CD4-positive, alpha-beta T cell treated with Interleukin-4 for 1 hour (primary cell): ENCODE data around the gene CORIN.
A peak's percentile ranks its signal among the peaks of the same experiment; 100 is the strongest.

ENCODE experiments used
- DNase-seq, 2 donors: peaks; one replicate each; pipeline ENCODE4 v3.0.0-alpha.2; 2020 to 2022

The CORIN gene

DNA sequence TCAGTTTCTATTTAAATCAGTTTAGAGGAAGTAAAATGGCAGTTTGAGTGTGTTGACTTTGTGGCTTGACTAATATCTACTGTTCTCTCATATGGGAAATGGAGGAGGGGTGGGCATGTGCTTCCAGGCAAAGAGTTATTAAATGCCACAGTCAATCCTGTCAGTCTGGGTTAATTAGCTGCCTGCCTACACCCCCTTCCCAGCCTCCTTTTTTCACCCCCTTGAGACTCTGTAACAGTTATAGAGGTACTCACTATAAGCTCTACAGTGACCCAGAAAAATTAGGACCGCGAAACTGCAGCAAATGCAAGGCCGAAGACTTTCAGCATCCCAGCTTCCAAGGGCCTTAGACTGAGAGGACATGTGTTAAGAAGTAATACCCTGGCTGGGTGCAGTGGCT is 165.2 kb downstream of the CORIN start:
- DNase-seq = no peak

GRCh38 chr4:47669946-47670345 is 167.9 kb downstream of the CORIN start:
- no peak for DNase-seq

- DNase-seq = peak in 1 of 2 donors; percentile 47
Observed at GRCh38 chr4:47668810-47669408, 169.0 kb downstream of the CORIN start.

DNA sequence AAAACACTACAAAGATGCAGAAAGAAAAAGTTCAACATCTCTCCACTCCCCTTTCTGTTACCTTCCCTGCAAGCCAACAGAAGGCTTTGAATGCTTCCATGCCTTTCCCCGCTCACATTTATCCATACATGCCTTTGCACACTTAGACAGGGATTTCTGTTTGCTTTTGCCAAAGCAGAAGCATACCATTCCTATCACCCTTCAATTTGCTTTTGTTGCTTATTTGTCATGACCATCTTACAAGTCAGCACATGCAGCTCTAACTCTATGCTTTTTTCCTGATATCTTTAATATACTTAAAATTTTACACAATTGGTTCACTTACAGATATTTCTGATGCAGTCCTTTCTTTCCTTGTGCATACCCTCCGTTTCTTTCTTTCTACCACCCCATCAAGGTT is 169.6 kb downstream of the CORIN start:
- DNase-seq = no peak

- DNase-seq = no peak
Observed at GRCh38 chr4:47667552-47667951, 170.3 kb downstream of the CORIN start.

- DNase-seq = no peak
Observed at GRCh38 chr4:47664051-47664826, 173.6 kb downstream of the CORIN start.

DNA sequence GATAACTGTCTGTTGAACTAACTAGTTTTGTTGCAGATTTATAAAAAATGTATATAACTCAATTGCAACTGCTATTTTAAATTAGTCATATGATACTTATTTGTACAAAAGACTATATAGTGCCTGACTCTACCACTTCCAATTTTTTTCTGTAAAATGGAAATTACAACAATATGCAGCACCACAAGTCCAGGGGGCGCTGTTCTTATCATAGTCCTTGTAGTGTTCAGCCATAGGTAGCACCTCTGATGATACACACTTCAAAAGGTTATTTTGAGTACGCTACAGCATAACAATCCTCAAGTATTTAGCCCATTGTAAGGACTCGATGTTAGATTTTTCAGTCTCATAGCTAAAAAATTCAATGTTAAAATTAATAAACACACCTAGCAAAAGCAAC is 174.9 kb downstream of the CORIN start:
- DNase-seq = no peak

GRCh38 chr4:47661741-47662140 is 176.1 kb downstream of the CORIN start:
- DNase-seq = no peak

DNA sequence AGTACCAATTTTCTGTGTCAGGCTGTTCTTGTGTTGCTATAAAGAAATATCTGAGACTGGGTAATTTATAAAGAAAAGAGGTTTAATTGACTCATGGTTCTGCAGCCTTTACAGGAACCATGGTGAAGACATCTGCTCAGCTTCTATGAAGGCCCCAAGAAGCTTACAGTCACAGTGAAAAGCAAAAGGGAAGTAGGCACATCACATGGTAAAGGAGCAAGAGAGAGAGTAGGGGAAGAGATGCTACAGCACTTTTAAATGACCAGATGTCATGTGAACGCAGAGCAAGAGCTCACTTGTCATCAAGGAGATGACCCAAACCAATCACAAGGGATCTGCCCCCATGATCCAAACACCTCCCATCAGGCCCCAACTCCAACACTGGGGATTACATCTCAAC is 178.5 kb downstream of the CORIN start:
- no peak for DNase-seq

DNA sequence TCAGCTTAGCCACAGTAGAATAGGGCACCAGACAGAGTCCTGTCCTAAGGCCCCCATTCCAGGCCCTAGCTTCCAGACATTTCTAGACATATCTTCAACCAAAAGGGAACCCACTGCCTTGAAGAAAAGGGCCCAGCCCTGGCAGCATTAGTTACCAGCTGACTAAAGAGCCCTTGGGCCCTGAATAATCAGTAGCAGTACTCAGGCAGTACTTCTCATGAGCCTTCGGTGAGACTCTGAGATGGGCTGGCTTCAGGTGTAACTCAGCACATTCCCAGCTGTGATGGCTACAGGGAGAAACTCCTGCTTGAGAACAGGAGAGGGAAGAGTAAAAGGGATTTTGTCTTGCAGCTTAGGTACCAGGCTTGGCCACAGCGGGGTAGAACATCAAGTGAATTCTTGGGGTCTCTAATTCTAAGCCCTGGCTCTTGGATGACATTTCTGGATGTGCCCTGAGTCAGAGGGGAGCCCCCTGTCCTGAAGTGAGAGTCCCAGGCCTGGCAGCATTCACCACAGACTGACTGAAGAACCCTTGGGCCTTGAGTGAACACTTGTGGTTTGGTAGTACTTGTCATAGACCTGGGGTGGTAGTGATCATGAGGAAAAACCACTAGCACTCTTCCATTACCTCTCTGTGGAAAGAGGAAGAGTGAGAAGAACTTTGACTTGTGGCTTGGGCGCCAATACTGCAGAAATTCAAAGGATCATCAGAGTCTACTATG is 182.7 kb downstream of the CORIN start:
- no peak for DNase-seq

GRCh38 chr4:47652092-47652491 is 185.8 kb downstream of the CORIN start:
- no peak for DNase-seq

DNA sequence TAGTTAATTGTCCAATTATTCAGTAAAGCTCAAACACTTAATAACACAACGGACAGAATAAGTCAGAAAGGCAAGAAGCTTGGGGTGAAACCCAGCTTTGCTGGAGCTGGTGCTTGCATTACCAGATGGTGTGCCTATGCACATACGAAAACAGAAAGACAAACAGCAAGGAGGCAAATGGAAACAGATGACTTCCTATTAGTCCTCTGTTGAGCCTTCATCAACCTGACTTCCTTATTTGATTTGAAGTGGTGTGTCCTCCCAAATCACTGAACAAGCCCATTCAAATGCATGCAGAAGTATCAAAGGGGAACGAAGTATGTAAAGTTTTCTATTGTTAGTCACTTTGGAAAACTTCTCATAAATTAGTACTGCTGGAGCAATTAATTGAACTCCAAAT is 186.6 kb downstream of the CORIN start:
- DNase-seq = no peak

DNA sequence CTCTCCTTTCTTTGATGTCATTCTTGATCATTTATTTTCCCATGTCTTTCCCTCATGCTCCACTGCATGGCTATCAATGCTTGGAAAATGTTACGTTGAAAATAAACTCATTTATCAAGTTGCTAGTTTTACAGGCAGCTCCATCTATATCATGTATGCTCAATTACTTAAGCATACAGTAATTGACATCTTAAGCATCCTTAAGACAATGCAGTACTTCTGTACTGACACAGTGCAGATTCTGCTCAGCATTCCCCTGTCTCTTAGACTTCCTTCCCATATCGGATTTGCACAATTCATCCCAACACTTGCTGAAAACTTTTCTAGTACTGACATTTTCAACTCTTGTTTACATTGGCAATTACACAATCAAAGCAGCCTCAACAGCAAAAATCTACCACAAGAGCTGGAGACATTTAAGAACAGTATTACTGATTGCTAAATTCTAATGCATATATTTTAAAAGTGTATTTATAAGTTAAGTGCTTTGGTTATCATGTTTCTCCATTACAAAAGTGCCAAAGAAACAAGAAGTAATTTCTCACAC is 187.2 kb downstream of the CORIN start:
- no peak for DNase-seq

GRCh38 chr4:47647544-47647943 is 190.3 kb downstream of the CORIN start:
- no peak for DNase-seq

DNA sequence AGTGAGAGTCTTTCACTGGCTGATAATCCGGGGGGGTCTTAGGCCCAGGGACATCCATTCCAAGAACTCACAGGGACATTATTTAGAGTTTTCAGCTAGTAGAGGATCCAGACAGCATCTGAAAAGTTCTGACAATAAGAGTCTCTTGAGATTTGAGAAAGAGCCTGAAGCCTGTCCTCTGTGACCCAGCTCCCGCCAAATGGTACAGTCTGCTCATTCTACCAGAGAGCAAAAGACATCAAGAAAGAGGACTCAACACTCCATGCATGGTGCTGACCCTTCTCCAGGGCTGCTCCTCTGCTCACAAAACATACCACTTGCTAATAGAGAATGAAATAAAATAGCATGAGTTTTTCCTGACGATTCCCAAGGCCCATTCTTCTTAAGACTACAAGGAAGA is 190.8 kb downstream of the CORIN start:
- DNase-seq = no peak

DNA sequence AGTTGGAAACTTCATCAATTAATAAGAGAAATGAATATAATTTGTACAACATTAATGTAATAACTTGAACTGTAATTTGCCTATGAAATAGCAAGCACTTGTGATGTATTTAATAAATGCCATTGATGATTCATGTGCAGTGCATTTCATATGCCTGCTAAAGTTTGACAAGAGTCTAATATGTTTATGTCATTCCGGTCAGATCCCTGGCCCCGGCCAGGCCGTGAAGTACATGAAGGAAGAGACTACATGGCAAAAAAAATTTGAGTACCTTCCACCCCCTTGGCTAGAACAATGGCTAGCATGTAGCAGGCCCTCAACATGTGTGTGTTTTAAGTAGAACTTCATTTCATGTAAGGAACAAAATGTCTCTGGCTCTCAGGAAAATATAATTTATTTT is 191.5 kb downstream of the CORIN start:
- no peak for DNase-seq

- no peak for DNase-seq
Observed at GRCh38 chr4:47643845-47644244, 194.0 kb downstream of the CORIN start.

DNA sequence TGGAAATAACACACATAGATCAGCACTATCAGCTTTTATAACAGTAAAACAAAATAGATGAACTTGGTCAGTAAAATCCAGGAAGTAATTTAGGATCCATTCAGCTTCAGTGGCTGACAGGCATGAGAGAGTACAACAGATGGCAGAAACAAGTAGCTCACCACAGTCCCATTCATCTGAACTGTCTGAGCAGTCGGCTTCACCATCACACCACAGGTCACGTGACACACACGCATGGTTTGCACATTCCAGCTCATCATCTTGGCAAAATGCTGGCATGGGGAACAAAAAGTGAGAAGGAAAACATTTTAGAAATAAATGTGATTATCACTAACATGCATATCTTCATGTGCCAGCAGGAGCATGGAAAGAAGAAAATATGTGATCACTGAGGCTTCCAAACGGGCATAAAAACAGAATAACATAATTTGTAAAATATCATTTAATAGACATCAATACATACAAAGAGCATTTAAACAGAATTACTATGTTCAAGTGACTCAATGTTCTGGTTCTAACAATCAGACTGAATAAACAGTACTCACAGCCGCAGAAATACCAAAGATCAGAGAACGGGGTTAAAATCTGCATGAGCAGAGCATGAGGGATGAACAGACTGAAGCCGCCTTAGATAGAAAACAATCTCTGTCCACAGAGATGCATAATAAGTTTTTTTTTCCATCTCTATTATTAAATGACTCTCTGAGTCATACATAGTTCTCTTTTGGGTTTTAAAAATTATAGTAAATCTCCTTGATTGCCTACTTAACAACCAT is 194.7 kb downstream of the CORIN start:
- no peak for DNase-seq

- DNase-seq = no peak
Observed at GRCh38 chr4:47642191-47642830, 195.6 kb downstream of the CORIN start.

- no peak for DNase-seq
Observed at GRCh38 chr4:47641755-47642154, 196.1 kb downstream of the CORIN start.

- DNase-seq = no peak
Observed at GRCh38 chr4:47640911-47641310, 197.0 kb downstream of the CORIN start.

- DNase-seq = no peak
Observed at GRCh38 chr4:47639531-47639930, 198.3 kb downstream of the CORIN start.

DNA sequence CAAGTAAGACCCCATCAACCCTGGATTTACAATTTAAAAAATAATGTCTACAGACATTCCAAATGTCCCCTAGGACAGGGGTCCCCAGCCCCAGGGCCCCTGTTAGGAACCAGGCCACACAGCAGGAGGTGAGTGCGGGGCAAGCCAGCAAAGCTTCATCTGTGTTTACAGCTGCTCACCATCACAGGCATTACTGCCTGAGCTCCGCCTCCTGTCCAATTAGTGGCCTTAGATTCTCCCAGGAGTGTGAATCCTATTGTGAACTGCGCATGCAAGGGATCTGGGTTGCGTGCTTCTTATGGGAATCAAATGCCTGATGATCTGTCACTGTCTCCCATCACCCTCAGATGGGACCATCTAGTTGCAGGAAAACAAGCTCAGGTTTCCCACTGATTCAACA is 206.7 kb downstream of the CORIN start:
- DNase-seq = no peak
